Lower leg skin (tissue), 4 donors: ENCODE results near the gene MGRN1. TPM values are rescaled to one million over a fixed set of nuclear protein-coding genes. Genes with fewer than 3 reads are reported as not detected.

ENCODE experiments used
- DNase-seq, 2 donors: peaks; one replicate each; pipeline ENCODE4 v3.0.0-alpha.2; 2019; ENCODE audit warnings: low spot score in 2 of 2
- H3K4me3 ChIP-seq: fragments of 200-600 bp; sonication (generic); 2 replicates; pipeline ENCODE4 v1.5.1; 2017; ENCODE audit warnings: mild to moderate bottlenecking, low read depth; ENCODE audit not compliant: poor library complexity, severe bottlenecking
- POLR2A ChIP-seq, 2 donors: fragments of 450-650 bp; IDR thresholded peaks; one replicate each; pipeline ENCODE4 v1.6.1; 2016 to 2017; ENCODE audit warnings: antibody characterized with exemption in 2 of 2, mild to moderate bottlenecking in 1 of 2, moderate library complexity in 1 of 2
- WGBS, 2 donors: methylation state at CpG; one replicate each; pipeline ENCODE4 v1.1.5; 2018; 5-methylcytosine and 5-hydroxymethylcytosine counted together
- intact Hi-C: fragments of 100-400 bp; cut with DNase I; formaldehyde crosslinking; loops from one replicate; pipeline ENCODE4 v1.15.0; 2023; ENCODE audit warnings: low total_unique reads
- total RNA-seq, 4 donors: library from RNA; depleted of rRNA; stranded (reverse); fragments of >200 nt; gene quantifications; one replicate each; pipeline ENCODE4 v1.1.0, GENCODE V29; 2016
- TF ChIP-seq, protein P1 (sequence below), 3 donors: fragments of 450-650 bp; IDR thresholded peaks; one replicate each; pipeline ENCODE4 v1.5.1; 2016; ENCODE audit warnings: antibody characterized with exemption in 3 of 3, mild to moderate bottlenecking in 3 of 3, moderate library complexity in 2 of 3

Gene MGRN1
- total RNA-seq, 4 donors from 2014 or later: 35.3 to 53.4 (median 40.1) TPM

DNA sequence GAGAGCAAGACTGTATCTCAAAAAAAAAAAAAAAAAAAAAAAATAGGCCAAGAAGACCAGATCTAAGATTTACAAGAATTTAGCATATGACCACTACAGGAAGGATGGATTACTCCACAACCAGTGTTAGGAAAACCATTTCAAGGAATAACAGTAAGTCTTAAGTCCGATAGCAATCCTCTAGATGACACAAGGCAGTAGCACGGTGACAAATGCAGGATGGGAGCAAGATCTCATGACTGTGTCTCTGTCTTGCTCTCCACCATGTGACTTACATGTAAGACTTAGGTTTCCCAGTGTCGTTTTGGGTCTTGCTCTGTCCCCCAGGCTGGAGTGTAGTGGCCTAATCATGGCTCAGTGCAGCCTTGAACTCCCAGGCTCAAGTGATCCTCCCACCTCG lies 40.7 kb upstream of the MGRN1 start:
- 87 to 91% methylated on average over 4 of the region's 4 CpGs for WGBS, 2 donors
- H3K4me3 ChIP-seq: no peak overlapping the region
- intact Hi-C loops: no loop called here
- no peak for TF ChIP-seq POLR2A (IDR thresholded peaks at IDR 0.05)
- TF ChIP-seq, protein P1, sequence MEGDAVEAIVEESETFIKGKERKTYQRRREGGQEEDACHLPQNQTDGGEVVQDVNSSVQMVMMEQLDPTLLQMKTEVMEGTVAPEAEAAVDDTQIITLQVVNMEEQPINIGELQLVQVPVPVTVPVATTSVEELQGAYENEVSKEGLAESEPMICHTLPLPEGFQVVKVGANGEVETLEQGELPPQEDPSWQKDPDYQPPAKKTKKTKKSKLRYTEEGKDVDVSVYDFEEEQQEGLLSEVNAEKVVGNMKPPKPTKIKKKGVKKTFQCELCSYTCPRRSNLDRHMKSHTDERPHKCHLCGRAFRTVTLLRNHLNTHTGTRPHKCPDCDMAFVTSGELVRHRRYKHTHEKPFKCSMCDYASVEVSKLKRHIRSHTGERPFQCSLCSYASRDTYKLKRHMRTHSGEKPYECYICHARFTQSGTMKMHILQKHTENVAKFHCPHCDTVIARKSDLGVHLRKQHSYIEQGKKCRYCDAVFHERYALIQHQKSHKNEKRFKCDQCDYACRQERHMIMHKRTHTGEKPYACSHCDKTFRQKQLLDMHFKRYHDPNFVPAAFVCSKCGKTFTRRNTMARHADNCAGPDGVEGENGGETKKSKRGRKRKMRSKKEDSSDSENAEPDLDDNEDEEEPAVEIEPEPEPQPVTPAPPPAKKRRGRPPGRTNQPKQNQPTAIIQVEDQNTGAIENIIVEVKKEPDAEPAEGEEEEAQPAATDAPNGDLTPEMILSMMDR (IDR thresholded peaks at IDR 0.05): no peak
- no peak for DNase-seq

- TF ChIP-seq, protein P1 (IDR thresholded peaks at IDR 0.05): no peak
- no peak for TF ChIP-seq POLR2A (IDR thresholded peaks at IDR 0.05)
- H3K4me3 ChIP-seq: no peak overlapping the region
- intact Hi-C loops: no loop called here
- no peak for DNase-seq
- 64 to 77% methylated on average over 7 of the region's 7 CpGs for WGBS, 2 donors
Observed at GRCh38 chr16:4586291-4586690, 38.3 kb upstream of the MGRN1 start.

GRCh38 chr16:4588386-4588785 lies 36.2 kb upstream of the MGRN1 start:
- intact Hi-C loops: no loop called here

GRCh38 chr16:4588961-4589360 lies 35.7 kb upstream of the MGRN1 start:
- no peak for DNase-seq
- 96 to 99% methylated on average over 6 of the region's 6 CpGs for WGBS, 2 donors
- TF ChIP-seq, protein P1 (IDR thresholded peaks at IDR 0.05): no peak
- TF ChIP-seq POLR2A (IDR thresholded peaks at IDR 0.05): no peak
- no peak overlapping the region for H3K4me3 ChIP-seq
- intact Hi-C loops: no loop called here

More at GRCh38 chr16:4588386-4588785, 36.2 kb upstream of the MGRN1 start:
- WGBS, 2 donors: 66 to 80% methylated on average over 2 of the region's 2 CpGs
- no peak for TF ChIP-seq POLR2A (IDR thresholded peaks at IDR 0.05)
- TF ChIP-seq, protein P1 (IDR thresholded peaks at IDR 0.05): no peak
- no peak overlapping the region for H3K4me3 ChIP-seq
- DNase-seq: no peak

- TF ChIP-seq POLR2A (IDR thresholded peaks at IDR 0.05): no peak
- TF ChIP-seq, protein P1 (IDR thresholded peaks at IDR 0.05): no peak
- DNase-seq: no peak
- no peak overlapping the region for H3K4me3 ChIP-seq
- 68 to 83% methylated on average over 6 of the region's 6 CpGs for WGBS, 2 donors
- intact Hi-C loops: no loop called here
Observed at GRCh38 chr16:4591191-4591590, 33.4 kb upstream of the MGRN1 start.
